ENCODE data around the gene DENND2A.

GRCh38 chr7:140637400-140637799 is 3.2 kb downstream of the DENND2A start:
- TF ChIP-seq CTCF (IDR thresholded peaks at IDR 0.05; ENCODE audit: low read length) (no peak), EZH2 (IDR thresholded peaks at IDR 0.05; ENCODE audit: borderline replicate concordance, low read length) (no peak)

All from OCI-LY1 (cell line).